Gastroesophageal sphincter (tissue), 3 donors: Measurements from ENCODE around the gene CD93.

Source experiments
- EP300 ChIP-seq: sonication (generic); formaldehyde crosslinking; IDR thresholded peaks from one replicate; pipeline ENCODE4 v1.6.1; 2017; ENCODE audit warnings: antibody characterized with exemption, mild to moderate bottlenecking
- POLR2A ChIP-seq, 2 donors: fragments of 450-650 bp; IDR thresholded peaks; one replicate each; pipeline ENCODE4 v1.6.1; 2017; ENCODE audit warnings: antibody characterized with exemption in 2 of 2, mild to moderate bottlenecking in 2 of 2, moderate library complexity in 1 of 2
- TF ChIP-seq, protein P1 (sequence below), 4 experiments: fragments of 200-600 bp in 2 of 4; fragments of 450-650 bp in 2 of 4; sonication (generic) in 1 of 4; IDR thresholded peaks; one replicate each; pipeline ENCODE4 v1.5.1; 2017 to 2019; ENCODE audit warnings: antibody characterized with exemption in 4 of 4, mild to moderate bottlenecking in 2 of 4, moderate library complexity in 2 of 4

DNA sequence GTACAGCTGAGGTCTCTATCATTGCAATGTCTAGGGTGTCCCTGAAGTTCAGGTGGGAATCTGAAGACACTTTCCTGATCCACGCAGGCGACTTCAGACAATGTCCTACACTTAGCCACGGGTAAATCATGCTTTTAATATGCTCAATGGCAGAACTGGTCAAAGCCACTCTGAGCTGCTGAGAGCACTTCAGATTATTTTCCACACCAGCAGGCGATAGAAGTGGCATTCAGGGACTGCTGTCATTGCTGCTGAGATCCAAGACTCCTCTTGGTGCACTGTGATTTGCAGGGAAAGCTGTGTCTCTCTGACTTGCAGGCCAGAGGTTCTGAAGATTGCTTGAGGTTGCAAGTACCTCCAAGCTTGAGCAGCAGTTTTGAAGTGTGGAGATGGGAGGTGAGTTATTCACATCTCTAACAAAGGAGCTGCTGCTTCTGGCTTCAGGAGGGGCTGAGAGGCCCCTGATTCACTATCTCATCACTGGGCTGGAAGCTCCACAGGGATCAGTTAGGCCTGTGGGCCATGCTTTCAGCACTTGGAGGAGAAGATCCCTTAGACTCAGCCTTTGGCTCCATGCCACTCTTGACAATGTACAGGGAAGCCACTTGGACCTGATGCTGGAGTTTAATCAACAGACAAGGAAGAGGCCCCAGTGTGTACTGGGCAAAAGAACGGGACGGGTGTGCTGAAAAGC is 53.9 kb downstream of the CD93 start:
- TF ChIP-seq POLR2A (IDR thresholded peaks at IDR 0.05) (no peak), EP300 (no peak)
- TF ChIP-seq, protein P1, sequence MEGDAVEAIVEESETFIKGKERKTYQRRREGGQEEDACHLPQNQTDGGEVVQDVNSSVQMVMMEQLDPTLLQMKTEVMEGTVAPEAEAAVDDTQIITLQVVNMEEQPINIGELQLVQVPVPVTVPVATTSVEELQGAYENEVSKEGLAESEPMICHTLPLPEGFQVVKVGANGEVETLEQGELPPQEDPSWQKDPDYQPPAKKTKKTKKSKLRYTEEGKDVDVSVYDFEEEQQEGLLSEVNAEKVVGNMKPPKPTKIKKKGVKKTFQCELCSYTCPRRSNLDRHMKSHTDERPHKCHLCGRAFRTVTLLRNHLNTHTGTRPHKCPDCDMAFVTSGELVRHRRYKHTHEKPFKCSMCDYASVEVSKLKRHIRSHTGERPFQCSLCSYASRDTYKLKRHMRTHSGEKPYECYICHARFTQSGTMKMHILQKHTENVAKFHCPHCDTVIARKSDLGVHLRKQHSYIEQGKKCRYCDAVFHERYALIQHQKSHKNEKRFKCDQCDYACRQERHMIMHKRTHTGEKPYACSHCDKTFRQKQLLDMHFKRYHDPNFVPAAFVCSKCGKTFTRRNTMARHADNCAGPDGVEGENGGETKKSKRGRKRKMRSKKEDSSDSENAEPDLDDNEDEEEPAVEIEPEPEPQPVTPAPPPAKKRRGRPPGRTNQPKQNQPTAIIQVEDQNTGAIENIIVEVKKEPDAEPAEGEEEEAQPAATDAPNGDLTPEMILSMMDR (IDR thresholded peaks at IDR 0.05): no peak
